Loucy (cell line): ENCODE measurements around the gene MRPL36.

Experiments used
- CTCF ChIP-seq: fragments of 200-600 bp; sonication (generic); conservative IDR thresholded peaks from 2 replicates; pipeline ENCODE4 v1.5.1; 2014; ENCODE audit warnings: mild to moderate bottlenecking, antibody characterized with exemption, low read length
- EZH2phosphoT487 ChIP-seq: fragments of 200-600 bp; IDR thresholded peaks from 2 replicates; pipeline ENCODE4 v1.6.1; 2018; ENCODE audit warnings: antibody characterized with exemption, mild to moderate bottlenecking, moderate library complexity, borderline replicate concordance

- TF ChIP-seq CTCF, result no peak
- no peak for TF ChIP-seq EZH2phosphoT487
These were observed 34.5 kb upstream of the MRPL36 start for GRCh38 chr5:1834022-1834551.
